Measurements from ENCODE around the gene MMP1.

DNA sequence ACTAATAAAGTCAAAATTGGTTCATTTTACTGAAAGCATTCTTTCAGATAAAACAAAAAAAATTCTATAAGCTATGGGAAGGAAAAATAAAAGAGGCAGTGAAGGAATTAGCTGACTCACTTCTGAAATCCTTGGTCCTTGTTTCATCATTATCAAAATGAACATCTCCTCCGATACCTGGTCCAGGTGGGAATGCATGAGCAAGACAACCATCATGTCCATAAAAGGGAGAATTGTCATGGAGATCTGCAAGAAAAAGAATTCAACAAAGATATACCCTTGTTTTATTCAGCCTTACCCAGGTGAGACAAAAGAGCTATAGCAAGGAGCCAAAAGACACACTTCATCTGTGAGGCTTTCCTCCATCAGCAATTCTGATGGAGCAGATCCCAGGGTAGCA lies 44.7 kb downstream of the MMP1 start:
- TF ChIP-seq, protein P1, sequence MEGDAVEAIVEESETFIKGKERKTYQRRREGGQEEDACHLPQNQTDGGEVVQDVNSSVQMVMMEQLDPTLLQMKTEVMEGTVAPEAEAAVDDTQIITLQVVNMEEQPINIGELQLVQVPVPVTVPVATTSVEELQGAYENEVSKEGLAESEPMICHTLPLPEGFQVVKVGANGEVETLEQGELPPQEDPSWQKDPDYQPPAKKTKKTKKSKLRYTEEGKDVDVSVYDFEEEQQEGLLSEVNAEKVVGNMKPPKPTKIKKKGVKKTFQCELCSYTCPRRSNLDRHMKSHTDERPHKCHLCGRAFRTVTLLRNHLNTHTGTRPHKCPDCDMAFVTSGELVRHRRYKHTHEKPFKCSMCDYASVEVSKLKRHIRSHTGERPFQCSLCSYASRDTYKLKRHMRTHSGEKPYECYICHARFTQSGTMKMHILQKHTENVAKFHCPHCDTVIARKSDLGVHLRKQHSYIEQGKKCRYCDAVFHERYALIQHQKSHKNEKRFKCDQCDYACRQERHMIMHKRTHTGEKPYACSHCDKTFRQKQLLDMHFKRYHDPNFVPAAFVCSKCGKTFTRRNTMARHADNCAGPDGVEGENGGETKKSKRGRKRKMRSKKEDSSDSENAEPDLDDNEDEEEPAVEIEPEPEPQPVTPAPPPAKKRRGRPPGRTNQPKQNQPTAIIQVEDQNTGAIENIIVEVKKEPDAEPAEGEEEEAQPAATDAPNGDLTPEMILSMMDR (IDR thresholded peaks at IDR 0.05) = no peak
- TF ChIP-seq POLR2A (IDR thresholded peaks at IDR 0.05) = no peak
